GM18498 (cell line): ENCODE measurements around the gene DRG2.

Experiments used
- ATAC-seq: cut with Tn5 transposase; IDR thresholded peaks from one replicate; pipeline ENCODE4 v1.9.1; 2021; ENCODE audit warnings: mild to moderate bottlenecking, moderate library complexity; ENCODE audit not compliant: unreplicated experiment

Gene DRG2

GRCh38 chr17:18140648-18141047 is 52.9 kb downstream of the DRG2 start:
- ATAC-seq: no peak

DNA sequence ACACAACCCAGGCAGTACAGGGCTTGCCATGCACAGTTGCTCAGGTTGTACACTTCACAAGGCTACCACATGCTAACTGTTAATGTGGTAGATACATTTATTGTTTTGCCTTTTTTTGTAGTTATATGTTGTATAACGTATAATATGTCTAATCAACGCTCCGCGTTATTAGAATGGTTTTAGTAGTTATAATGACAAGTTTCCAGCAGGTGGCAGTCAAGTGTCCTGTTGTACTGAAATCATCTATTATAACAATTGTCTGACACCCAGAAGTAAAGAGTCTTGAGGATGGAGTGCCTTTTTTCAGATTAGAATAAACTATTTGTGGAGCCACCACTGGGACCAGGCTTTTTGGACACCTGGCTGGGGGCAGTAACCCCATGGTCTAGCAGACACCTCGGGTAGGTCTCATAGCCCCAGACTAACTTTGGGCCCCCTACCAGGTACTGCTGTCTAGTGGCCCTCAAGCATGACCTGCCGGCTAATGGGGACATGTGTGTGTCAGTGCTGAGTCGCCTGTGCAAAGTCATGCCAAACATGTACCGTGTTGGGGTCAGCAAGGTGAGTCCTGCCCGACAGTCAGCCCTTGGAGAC is 53.6 kb downstream of the DRG2 start:
- ATAC-seq: no peak

GRCh38 chr17:18142417-18142816 is 54.7 kb downstream of the DRG2 start:
- no peak for ATAC-seq

GRCh38 chr17:18143044-18143936 is 55.5 kb downstream of the DRG2 start:
- no peak for ATAC-seq

- ATAC-seq: no peak
These were observed 56.5 kb downstream of the DRG2 start for GRCh38 chr17:18144261-18144660.

- no peak for ATAC-seq
These were observed 57.1 kb downstream of the DRG2 start for GRCh38 chr17:18144855-18145254.

GRCh38 chr17:18145811-18146210 is 58.1 kb downstream of the DRG2 start:
- no peak for ATAC-seq

DNA sequence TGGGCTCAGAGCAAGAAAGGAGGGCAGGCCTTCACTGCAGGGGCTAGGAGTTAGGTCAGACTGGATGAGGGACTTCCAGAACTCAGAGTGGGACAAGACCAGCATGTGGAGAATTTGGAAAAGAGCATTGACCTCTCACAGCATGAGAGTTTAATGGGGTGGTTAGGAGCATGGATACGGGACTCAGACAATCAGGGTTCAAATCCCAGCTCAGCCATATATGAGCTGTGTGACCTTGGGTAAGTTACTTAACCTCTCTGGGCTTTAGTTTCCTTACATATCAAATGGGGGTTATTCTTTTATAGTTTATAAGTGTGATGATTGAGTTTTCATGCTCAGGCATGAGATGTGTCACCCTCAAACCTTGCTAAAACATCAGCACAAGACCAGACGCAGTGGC is 58.5 kb downstream of the DRG2 start:
- ATAC-seq: no peak

- ATAC-seq: no peak
These were observed 59.2 kb downstream of the DRG2 start for GRCh38 chr17:18146980-18147379.

DNA sequence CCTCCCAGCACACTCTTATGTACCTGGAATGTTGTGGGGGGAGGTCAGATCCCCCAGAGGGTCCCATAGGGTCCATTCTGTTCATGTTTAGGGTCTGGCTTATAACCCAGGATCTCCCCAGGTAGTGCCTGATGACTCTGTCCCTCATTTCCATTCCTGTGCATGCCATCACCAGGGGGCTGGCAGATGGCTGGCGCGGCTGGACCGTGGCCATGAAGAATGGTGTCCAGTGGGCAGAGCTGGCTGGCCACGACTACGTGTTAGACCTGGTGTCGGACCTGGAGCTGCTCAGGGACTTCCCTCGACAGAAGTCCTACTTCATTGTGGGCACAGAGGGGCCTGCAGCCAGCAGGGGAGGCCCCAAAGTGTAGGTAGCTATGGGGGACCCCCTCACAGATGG is 60.8 kb downstream of the DRG2 start:
- no peak for ATAC-seq

DNA sequence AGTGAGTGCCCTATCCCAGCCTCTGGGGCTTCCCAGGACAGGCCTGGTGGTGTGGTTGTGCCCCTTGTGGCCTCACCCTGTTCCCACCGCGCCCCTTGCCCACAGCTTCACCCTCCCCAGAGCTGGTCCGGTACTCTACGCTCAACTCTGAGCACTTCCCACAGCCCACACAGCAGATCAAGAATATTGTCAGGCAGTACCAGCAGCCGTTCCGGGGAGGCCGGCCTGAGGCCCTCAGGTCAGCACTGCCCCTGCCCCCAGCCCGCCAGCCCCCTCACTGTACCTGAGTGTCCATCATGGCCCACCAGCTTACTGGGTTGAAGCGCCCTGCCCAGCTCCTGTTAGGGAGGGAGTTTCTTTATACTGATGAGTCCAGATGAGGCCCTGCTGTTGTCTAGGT is 63.5 kb downstream of the DRG2 start:
- no peak for ATAC-seq

- ATAC-seq: no peak
These were observed 67.4 kb downstream of the DRG2 start for GRCh38 chr17:18155179-18155578.

DNA sequence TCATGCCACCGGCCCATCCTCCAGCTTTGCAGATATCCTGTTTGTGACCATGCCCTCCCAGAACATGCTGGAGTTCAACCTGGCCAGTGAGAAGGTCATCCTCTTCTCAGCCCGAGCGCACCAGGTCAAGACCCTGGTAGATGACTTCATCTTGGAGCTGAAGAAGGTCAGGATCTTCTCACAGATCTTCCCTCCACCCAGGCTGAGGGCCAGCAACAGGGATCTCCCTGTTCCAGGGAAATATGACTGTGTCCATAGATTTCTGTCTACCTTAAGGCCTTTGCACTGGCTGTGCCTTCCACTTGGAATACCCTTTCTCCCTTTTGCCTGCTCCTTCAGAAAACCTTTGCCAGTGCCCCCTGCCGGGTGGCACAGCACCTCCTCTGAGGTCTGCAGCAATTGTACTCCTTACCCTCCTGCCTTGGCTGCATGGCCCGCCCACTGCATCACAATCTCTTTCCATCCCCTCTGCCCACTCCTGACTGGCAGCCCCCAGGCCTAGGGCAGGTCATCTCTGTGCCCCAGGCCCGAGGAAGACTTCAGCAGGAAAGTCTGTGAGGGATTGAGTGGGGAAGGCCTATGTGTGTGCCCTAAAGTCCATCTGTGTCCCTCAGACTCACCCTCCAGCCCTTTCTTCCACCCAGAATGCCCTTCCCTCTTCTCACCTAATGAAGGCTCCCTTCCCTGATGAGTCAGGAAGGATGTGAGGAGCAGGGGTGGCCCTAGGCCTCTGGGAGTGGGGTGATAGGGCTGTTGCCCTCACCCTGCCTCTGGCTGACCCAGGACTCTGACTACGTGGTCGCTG is 68.6 kb downstream of the DRG2 start:
- ATAC-seq: no peak

GRCh38 chr17:18156976-18157280 is 69.2 kb downstream of the DRG2 start:
- ATAC-seq: no peak
